ENCODE measurements around the gene SARS2. TPM values are rescaled to one million over a fixed set of nuclear protein-coding genes. Genes with fewer than 3 reads are reported as not detected.

SARS2 gene
- total RNA-seq, 1 experiment from 2014 or later, result 74.7 TPM

DNA sequence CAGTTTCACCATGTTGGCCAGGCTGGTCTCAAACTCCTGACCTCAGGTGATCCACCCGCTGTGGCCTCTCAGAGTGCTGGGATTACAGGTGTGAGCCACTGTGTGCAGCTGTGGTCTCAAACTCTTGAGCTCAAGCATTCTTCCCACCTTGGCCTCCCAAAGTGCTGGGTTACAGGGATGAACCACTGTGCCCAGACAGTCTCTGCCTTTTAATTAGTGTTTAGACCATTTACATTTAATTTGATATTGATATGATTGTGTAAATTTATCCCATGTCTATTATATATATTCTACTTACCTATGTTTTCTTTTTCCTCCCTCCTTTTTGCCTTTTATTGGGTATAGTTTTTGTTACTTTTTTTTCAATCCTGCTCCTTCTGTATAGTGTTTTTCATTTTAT lies 28.9 kb downstream of the SARS2 start:
- TF ChIP-seq ZNF396 (CRISPR knock-in tag; IDR thresholded peaks at IDR 0.05; ENCODE audit: borderline replicate concordance), result no peak
- TF ChIP-seq, protein P1, sequence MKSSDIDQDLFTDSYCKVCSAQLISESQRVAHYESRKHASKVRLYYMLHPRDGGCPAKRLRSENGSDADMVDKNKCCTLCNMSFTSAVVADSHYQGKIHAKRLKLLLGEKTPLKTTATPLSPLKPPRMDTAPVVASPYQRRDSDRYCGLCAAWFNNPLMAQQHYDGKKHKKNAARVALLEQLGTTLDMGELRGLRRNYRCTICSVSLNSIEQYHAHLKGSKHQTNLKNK (CRISPR knock-in tag; IDR thresholded peaks at IDR 0.05), result no peak
- Mint-ChIP-seq H3K36me3 (peaks cover 3% of the 10 kb centered on the region), H3K9me3 (peaks cover 4% of the 10 kb centered on the region; the same call in 1 of the 2 replicates), H3K4me3 (peak overlapping the region; percentile 38), H3K27ac (no peak overlapping the region), H3K4me1 (peaks cover 12% of the 10 kb centered on the region), H3K27me3 (ENCODE audit: low read depth) (peaks cover 21% of the 10 kb centered on the region)
- ATAC-seq, result no peak
- ChIA-PET POLR2A (no interaction called here), CTCF (interaction anchor here (0.9 to 3.0 kb wide), 3 partner anchors 11 to 28 kb away, joined by 3 to 32 read pairs (median 12); partner anchors contain the start of genes CCER2, MRPS12 and SARS2)
- no peak for DNase-seq (ENCODE audit: low spot score)

DNA sequence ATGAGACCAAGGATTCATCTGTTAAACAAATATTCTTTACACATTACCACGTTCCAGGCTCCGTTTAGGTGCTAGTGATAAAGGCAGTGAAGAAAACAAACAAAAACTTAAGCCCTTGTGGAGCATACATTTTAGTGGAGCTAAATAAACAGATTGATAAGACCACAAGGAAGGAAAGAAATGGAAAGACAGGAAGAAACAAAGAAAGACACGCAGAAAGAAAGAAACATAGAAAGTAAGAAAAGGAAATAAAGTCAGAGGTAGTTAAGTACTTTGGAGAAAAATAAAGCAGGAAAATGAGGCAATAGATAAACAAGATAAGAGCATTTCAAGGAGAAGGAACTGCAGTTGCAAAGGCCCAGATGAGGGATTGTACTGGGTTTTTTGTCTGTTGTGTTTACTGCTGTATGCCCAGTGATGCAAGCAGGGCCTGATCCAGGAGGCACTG lies 29.8 kb downstream of the SARS2 start:
- TF ChIP-seq ZNF671 (CRISPR knock-in tag; IDR thresholded peaks at IDR 0.05), result no peak
- Mint-ChIP-seq H3K36me3 (peaks cover 3% of the 10 kb centered on the region), H3K27me3 (ENCODE audit: low read depth) (peaks cover 23% of the 10 kb centered on the region), H3K4me3 (peak overlapping the region; percentile 87), H3K27ac (peak overlapping the region; percentile 18), H3K4me1 (peaks cover 12% of the 10 kb centered on the region), H3K9me3 (peaks cover 4% of the 10 kb centered on the region; the same call in 1 of the 2 replicates)
- CTCF ChIA-PET, result interaction anchor here (0.6 to 3.0 kb wide), 12 partner anchors 11 to 176 kb away, joined by 3 to 32 read pairs (median 3); partner anchors contain the start of genes CCER2, MRPS12, RINL and SARS2
- DNase-seq (ENCODE audit: low spot score) (no peak), ATAC-seq (no peak)
- POLR2A ChIA-PET, result interaction anchor here (0.6 to 1.4 kb wide), 4 partner anchors 7 to 251 kb away, joined by 4 to 11 read pairs (median 4); no protein-coding TSS in a partner anchor

DNA sequence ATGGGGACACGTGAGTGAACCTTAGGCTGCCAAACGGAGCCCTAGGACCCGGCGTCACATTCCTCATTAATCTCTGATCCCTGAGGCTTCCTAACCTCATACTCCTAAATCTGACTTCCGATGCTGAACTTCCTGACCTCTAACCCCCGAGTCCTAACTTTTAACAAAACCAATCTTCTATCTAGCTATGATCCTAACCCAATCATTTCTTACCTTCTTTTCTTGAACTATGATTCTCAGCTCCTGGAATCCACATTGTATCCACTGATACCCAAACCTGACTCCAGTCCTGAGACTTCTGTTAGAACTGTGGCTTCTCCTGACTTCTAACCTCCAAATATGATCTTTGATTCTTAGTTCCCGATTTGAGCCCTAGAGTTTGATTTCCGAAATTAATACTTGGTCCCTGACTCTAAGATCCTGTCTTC lies 30.3 kb downstream of the SARS2 start:
- H3K4me1 Mint-ChIP-seq, result peaks cover 12% of the 10 kb centered on the region
- H3K36me3 Mint-ChIP-seq, result peaks cover under 1% of the 10 kb centered on the region; the same call in 1 of the 2 replicates
- H3K27ac Mint-ChIP-seq, result peak overlapping the region; percentile 94
- POLR2A ChIA-PET, result interaction anchor here (0.6 to 1.4 kb wide), 7 partner anchors 8 to 251 kb away, joined by 3 to 11 read pairs (median 5); partner anchors contain the start of gene CCER2
- peaks cover 4% of the 10 kb centered on the region; the same call in 1 of the 2 replicates for H3K9me3 Mint-ChIP-seq
- TF ChIP-seq ETV6 (CRISPR knock-in tag; IDR thresholded peaks at IDR 0.05), result no peak
- TF ChIP-seq IRF2 (CRISPR knock-in tag; IDR thresholded peaks at IDR 0.05; ENCODE audit: borderline replicate concordance, low read depth), result no peak
- TF ChIP-seq SMAD3 (CRISPR knock-in tag; IDR thresholded peaks at IDR 0.05; ENCODE audit: borderline replicate concordance), result no peak
- TF ChIP-seq PRDM15 (CRISPR knock-in tag; IDR thresholded peaks at IDR 0.05), result no peak
- TF ChIP-seq SP1 (CRISPR knock-in tag; conservative IDR thresholded peaks at IDR 0.05), result no peak
- TF ChIP-seq, protein P2, sequence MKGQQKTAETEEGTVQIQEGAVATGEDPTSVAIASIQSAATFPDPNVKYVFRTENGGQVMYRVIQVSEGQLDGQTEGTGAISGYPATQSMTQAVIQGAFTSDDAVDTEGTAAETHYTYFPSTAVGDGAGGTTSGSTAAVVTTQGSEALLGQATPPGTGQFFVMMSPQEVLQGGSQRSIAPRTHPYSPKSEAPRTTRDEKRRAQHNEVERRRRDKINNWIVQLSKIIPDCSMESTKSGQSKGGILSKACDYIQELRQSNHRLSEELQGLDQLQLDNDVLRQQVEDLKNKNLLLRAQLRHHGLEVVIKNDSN (CRISPR knock-in tag; IDR thresholded peaks at IDR 0.05), result no peak; the same call in 1 of the 2 replicates
- TF ChIP-seq, protein P3, sequence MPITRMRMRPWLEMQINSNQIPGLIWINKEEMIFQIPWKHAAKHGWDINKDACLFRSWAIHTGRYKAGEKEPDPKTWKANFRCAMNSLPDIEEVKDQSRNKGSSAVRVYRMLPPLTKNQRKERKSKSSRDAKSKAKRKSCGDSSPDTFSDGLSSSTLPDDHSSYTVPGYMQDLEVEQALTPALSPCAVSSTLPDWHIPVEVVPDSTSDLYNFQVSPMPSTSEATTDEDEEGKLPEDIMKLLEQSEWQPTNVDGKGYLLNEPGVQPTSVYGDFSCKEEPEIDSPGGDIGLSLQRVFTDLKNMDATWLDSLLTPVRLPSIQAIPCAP (CRISPR knock-in tag; IDR thresholded peaks at IDR 0.05), result no peak
- TF ChIP-seq JUN (CRISPR knock-in tag; IDR thresholded peaks at IDR 0.05), result no peak
- DNase-seq (ENCODE audit: low spot score), result no peak
- H3K4me3 Mint-ChIP-seq, result peak overlapping the region; percentile 87
- CTCF ChIA-PET, result interaction anchor here (0.5 to 3.0 kb wide), 17 partner anchors 11 to 497 kb away, joined by 3 to 32 read pairs (median 3); partner anchors contain the start of genes CCER2, FAM98C, MRPS12 and RINL
- peaks cover 24% of the 10 kb centered on the region for H3K27me3 Mint-ChIP-seq (ENCODE audit: low read depth)
- peak; percentile 51; the same call in 1 of the 2 replicates for ATAC-seq

All from WTC11 (cell line).